Glutamatergic neuron (in vitro differentiated cells): Measurements from ENCODE around the gene KLF5. TPM values are rescaled to one million over a fixed set of nuclear protein-coding genes. Genes with fewer than 3 reads are reported as not detected.

Experiments
- DNase-seq: peaks from one replicate; pipeline ENCODE4 v3.0.0; 2022
- H3K27ac Mint-ChIP-seq: one replicate; pipeline ENCODE4 v1.8.0; 2020; ENCODE audit warnings: mild to moderate bottlenecking, mixed read lengths, inconsistent platforms; ENCODE audit not compliant: unreplicated experiment
- H3K27me3 Mint-ChIP-seq: one replicate; pipeline ENCODE4 v1.8.0; 2020; ENCODE audit warnings: mild to moderate bottlenecking, moderate library complexity, mixed read lengths, inconsistent platforms; ENCODE audit not compliant: unreplicated experiment
- H3K36me3 Mint-ChIP-seq: one replicate; pipeline ENCODE4 v1.8.0; 2020; ENCODE audit warnings: mild to moderate bottlenecking, mixed read lengths, inconsistent platforms; ENCODE audit not compliant: unreplicated experiment
- H3K4me1 Mint-ChIP-seq: one replicate; pipeline ENCODE4 v1.8.0; 2020; ENCODE audit warnings: mild to moderate bottlenecking, low read depth, mixed read lengths, inconsistent platforms; ENCODE audit not compliant: unreplicated experiment
- H3K4me3 Mint-ChIP-seq: one replicate; pipeline ENCODE4 v1.8.0; 2020; ENCODE audit warnings: mild to moderate bottlenecking, mixed read lengths, inconsistent platforms; ENCODE audit not compliant: unreplicated experiment
- H3K9me3 Mint-ChIP-seq: one replicate; pipeline ENCODE4 v1.8.0; 2020; ENCODE audit warnings: mild to moderate bottlenecking, moderate library complexity, mixed read lengths, inconsistent platforms; ENCODE audit not compliant: unreplicated experiment
- total RNA-seq: library from RNA; stranded (reverse); fragmentation: NEBNext Ultra II Directional; extraction: Animal tissue kit (Norgen Biotek cat#: 25700); gene quantifications from one replicate; pipeline ENCODE4 v1.2.1, GENCODE V29; 2021; ENCODE audit not compliant: unreplicated experiment
- TF ChIP-seq, protein P1 (sequence below): fragments of 200-600 bp; sonication (generic); IDR thresholded peaks from one replicate; pipeline ENCODE4 v1.5.0; 2021; ENCODE audit not compliant: partially characterized antibody, unreplicated experiment

Gene KLF5
- total RNA-seq, 1 donor from 2014 or later, result 0.34 TPM

DNA sequence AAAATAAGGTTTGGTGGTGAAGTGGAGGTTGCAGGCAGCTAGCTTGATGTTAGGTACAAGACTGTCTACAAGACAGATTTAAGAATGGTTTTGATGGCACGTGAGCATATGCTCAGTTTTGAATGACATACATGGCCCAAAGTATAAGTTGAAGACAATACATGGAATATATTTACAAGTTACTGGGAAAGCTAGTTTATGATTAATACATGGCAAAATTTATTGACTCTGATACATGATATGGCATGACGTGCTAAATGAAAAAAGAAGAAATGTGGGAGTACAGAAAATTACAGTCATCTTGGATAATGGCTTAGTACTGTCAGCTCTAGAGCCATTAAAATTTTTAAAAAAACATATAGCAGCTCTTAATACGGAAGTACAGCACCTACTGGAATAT lies 4.4 kb downstream of the KLF5 start:
- Mint-ChIP-seq H3K27ac (no peak overlapping the region), H3K4me3 (no peak overlapping the region), H3K27me3 (peaks cover 15% of the 10 kb centered on the region), H3K36me3 (no peaks in the 10 kb centered on the region), H3K4me1 (peaks cover 7% of the 10 kb centered on the region), H3K9me3 (peaks cover 1% of the 10 kb centered on the region)
- no peak for DNase-seq
- TF ChIP-seq, protein P1, sequence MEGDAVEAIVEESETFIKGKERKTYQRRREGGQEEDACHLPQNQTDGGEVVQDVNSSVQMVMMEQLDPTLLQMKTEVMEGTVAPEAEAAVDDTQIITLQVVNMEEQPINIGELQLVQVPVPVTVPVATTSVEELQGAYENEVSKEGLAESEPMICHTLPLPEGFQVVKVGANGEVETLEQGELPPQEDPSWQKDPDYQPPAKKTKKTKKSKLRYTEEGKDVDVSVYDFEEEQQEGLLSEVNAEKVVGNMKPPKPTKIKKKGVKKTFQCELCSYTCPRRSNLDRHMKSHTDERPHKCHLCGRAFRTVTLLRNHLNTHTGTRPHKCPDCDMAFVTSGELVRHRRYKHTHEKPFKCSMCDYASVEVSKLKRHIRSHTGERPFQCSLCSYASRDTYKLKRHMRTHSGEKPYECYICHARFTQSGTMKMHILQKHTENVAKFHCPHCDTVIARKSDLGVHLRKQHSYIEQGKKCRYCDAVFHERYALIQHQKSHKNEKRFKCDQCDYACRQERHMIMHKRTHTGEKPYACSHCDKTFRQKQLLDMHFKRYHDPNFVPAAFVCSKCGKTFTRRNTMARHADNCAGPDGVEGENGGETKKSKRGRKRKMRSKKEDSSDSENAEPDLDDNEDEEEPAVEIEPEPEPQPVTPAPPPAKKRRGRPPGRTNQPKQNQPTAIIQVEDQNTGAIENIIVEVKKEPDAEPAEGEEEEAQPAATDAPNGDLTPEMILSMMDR, result no peak

DNA sequence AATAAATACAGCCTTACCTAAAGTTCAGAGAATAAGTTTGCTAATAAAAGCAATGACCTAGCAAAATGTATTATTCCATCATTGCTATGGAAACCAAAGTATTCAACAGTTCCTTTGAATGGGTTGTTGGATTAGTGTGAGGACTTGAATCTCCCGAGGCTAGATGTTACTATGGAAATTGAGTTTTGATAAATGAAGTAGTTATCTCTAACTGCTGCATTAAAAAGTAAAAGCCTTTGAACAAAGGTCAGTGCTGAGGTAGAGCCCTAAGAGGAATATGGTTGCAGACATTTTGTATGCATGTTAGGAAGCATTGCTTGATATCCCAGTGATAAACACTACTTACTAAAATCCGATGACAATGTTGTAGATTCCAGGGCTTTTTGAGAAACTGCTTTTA lies 6.2 kb downstream of the KLF5 start:
- TF ChIP-seq, protein P1, result no peak
- Mint-ChIP-seq H3K4me1 (peaks cover 6% of the 10 kb centered on the region), H3K27me3 (peaks cover 10% of the 10 kb centered on the region), H3K36me3 (no peaks in the 10 kb centered on the region), H3K4me3 (no peak overlapping the region), H3K9me3 (peaks cover 1% of the 10 kb centered on the region), H3K27ac (no peak overlapping the region)
- no peak for DNase-seq

DNA sequence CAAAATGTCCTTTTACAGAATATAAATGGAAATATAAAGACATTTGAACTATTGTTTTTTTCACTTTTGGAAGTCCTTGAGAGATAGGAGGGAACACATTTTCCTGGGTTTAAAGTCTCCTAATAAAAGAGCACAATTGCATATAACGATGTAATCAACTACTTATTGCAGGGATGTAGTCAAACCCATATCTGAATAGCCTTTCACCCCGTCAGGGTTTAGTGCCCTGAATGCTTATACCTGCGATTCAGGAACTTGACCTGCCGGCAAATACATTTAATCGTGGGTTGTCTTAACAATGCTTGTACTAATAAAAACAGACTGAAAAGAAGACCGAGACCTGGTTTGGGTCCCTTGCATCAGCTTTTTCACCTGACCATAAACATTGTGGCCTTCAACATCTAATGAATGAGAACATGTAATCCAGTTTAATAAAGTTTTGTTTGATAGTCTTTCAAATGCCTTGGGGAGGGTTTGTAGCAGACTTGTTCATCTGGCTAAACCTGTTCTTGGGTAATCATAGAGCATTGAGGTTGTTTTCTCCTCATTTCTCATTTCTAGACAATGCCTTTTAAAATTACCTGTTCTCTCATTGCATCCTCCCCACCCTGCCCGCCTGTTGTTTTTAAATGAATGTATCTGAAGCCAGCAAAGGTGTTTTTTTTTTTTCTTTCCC lies 7.0 kb downstream of the KLF5 start:
- TF ChIP-seq, protein P1, result no peak
- no peak overlapping the region for H3K4me3 Mint-ChIP-seq
- H3K27ac Mint-ChIP-seq, result no peak overlapping the region
- no peak for DNase-seq
- peaks cover under 1% of the 10 kb centered on the region for H3K4me1 Mint-ChIP-seq
- no peaks in the 10 kb centered on the region for H3K9me3 Mint-ChIP-seq
- peaks cover 4% of the 10 kb centered on the region for H3K27me3 Mint-ChIP-seq
- H3K36me3 Mint-ChIP-seq, result no peaks in the 10 kb centered on the region

DNA sequence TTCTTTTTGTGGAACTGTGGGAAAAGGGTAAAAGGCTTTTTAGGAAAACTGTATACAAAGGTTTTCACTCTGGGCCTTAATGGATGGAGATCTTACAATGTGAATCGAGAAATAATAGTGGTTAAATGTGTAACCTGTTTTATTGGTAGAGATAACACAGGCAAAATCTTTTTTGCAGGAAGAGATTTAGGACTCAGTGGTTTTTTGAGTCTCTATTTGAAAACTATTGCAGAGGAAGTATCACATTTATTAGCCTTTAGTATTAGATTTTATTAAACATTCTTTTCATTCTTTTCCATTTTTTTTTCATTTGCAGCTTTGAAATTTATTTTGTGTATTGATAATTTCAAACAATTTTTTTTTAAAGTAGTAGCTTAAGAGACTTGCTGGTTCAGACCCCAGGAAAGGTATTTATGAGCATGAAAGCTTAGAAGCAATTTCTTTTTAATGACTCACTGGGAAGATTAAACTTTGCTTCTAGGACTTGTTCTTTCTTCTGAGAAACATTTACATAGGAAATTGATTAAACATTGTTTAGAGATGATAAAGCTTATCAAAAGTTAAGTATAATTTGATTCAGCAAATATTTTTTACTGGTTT lies 10.5 kb downstream of the KLF5 start:
- no peaks in the 10 kb centered on the region for H3K4me1 Mint-ChIP-seq
- H3K27me3 Mint-ChIP-seq, result no peaks in the 10 kb centered on the region
- no peak for DNase-seq
- H3K4me3 Mint-ChIP-seq, result no peak overlapping the region
- no peaks in the 10 kb centered on the region for H3K9me3 Mint-ChIP-seq
- TF ChIP-seq, protein P1, result no peak
- H3K36me3 Mint-ChIP-seq, result no peaks in the 10 kb centered on the region
- H3K27ac Mint-ChIP-seq, result no peak overlapping the region

DNA sequence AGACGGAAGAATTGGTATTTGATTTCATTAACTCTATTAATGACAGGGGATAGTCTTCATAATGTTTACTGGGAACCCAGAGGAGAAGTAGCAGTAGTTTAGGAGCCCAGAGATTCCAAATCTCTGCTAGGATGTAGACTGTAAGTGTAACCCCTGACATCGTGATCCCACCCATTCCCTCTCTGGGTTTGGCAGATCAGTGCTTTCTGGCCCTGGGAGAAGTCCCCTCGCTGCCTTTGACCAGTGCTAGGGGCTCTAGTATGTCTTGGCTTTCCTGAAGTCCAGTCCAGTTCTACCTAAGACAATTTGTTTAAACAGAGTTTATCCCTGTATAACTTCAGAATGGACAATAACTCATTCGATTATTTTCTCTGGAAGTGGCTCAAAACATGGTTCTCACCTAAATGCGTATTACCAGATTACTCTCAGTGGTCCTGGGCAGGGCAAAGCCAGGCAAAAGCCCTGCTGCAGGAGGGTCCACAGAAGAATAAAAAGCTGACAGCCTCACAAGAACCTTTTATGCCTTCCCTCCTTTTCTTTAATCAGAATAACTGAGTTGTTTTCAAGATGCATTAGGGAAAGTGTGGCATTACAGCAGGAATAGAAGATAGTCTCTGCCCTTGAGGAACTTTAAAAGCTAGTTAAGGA lies 11.8 kb downstream of the KLF5 start:
- DNase-seq, result no peak
- H3K27me3 Mint-ChIP-seq, result no peaks in the 10 kb centered on the region
- H3K4me3 Mint-ChIP-seq, result no peak overlapping the region
- H3K4me1 Mint-ChIP-seq, result peaks cover 3% of the 10 kb centered on the region
- H3K36me3 Mint-ChIP-seq, result no peaks in the 10 kb centered on the region
- no peak overlapping the region for H3K27ac Mint-ChIP-seq
- TF ChIP-seq, protein P1, result no peak
- no peaks in the 10 kb centered on the region for H3K9me3 Mint-ChIP-seq
